ENCODE results near the gene GAR1.

GAR1 gene

GRCh38 chr4:109801895-109802319 lies 13.7 kb upstream of the GAR1 start, which contains the start of gene CFI:
Gene CFI (minus strand): TSS chr4:109801999. CDS start chr4:109801971, 28 bp downstream.
- DNase-seq (ENCODE audit: low read depth) = peak; percentile 67

GRCh38 chr4:109803924-109804571 lies 11.5 kb upstream of the GAR1 start:
- H3K4me3 ChIP-seq (ENCODE audit: low read length) = no peak overlapping the region
- TF ChIP-seq, protein P1, sequence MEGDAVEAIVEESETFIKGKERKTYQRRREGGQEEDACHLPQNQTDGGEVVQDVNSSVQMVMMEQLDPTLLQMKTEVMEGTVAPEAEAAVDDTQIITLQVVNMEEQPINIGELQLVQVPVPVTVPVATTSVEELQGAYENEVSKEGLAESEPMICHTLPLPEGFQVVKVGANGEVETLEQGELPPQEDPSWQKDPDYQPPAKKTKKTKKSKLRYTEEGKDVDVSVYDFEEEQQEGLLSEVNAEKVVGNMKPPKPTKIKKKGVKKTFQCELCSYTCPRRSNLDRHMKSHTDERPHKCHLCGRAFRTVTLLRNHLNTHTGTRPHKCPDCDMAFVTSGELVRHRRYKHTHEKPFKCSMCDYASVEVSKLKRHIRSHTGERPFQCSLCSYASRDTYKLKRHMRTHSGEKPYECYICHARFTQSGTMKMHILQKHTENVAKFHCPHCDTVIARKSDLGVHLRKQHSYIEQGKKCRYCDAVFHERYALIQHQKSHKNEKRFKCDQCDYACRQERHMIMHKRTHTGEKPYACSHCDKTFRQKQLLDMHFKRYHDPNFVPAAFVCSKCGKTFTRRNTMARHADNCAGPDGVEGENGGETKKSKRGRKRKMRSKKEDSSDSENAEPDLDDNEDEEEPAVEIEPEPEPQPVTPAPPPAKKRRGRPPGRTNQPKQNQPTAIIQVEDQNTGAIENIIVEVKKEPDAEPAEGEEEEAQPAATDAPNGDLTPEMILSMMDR (conservative IDR thresholded peaks at IDR 0.05; ENCODE audit: low read length) = peak; percentile 51
- peak; percentile 45 for DNase-seq (ENCODE audit: low read depth)

More at GRCh38 chr4:109801895-109802319, 13.7 kb upstream of the GAR1 start, which contains the start of gene CFI:
- H3K4me3 ChIP-seq (ENCODE audit: low read length) = no peak within 1 kb of the TSS
- TF ChIP-seq, protein P1 (conservative IDR thresholded peaks at IDR 0.05; ENCODE audit: low read length) = no peak

DNA sequence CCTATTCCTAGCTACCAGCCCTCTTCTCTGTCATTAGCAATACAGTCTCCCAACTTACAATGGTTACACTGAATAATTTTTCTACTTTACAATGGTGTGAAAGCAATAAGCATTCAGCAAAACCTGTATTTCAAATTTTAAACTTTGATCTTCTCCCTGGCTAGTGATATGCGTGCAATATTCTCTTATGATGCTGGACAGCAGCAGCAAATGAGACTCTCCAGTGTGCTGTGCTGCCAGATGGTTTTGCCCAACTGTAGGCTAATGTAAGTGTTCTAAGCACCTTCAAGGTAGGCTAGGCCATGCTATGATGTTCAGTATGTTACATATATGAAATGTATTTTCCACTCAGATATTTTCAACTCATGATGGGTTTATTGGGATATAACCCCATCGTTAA lies 5.9 kb upstream of the GAR1 start:
- TF ChIP-seq, protein P1 (conservative IDR thresholded peaks at IDR 0.05; ENCODE audit: low read length) = no peak
- no peak for DNase-seq (ENCODE audit: low read depth)
- H3K4me3 ChIP-seq (ENCODE audit: low read length) = no peak overlapping the region

DNA sequence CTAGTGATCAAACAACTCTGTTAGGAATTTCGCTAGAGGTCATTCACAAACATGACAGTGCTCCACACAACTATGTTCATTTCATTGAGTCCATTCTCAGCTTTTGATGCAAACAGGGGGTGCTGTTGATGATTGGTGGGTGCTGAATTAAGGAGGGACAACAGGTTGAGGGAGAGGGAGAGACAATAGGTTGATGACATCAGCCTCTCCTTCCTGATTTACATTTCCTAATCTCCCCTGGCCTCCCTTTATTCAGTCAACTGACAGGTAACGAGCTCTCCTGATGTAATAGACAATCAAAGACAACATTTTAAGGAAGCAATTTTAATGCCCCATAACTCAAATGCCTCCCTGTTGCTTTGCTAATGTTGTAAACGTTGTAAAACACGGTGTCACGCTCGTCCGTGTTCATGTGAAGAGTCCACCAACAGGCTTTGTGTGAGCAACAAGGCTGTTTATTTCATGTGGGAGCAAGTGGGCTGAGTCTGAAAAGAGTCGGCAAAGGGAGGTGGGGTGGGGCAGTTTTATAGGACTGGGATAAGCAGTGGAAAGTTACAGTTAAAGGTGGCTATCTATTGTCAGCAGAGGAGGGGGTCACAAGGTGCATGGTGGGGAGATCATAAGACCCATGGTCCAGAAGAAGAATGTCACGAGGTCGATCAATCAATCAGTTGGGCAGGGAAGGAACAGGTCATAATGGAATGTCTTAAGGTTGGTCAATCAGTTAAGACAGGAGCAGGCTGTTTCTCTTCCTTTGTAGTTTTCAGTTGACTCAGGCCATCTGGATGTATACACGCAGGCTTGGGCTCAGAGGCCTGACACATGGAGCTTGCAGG lies 4.8 kb upstream of the GAR1 start:
- DNase-seq (ENCODE audit: low read depth) = no peak
- TF ChIP-seq, protein P1 (conservative IDR thresholded peaks at IDR 0.05; ENCODE audit: low read length) = no peak

DNA sequence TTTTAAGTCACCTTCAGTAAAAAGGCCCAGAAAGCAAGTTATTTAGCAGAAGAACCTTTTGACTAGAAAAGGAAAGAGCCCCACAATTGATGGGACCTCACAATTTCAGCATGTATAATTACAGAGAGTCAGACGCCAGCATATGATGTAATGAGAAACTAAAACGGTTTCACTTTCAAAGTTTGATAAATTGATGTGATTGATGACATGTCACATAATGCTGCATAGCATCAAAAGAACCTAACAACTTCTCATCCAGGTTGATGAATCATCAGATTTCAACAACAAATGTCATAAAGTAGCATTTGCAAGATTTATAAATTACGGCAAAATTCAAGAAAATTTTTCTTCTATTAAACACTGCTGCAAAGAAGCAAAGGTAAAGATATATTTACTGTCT lies 3.9 kb upstream of the GAR1 start:
- TF ChIP-seq, protein P1 (conservative IDR thresholded peaks at IDR 0.05; ENCODE audit: low read length) = no peak
- H3K4me3 ChIP-seq (ENCODE audit: low read length) = no peak overlapping the region
- no peak for DNase-seq (ENCODE audit: low read depth)

More for the DNA sequence above, 4.8 kb upstream of the GAR1 start:
- H3K4me3 ChIP-seq (ENCODE audit: low read length) = no peak overlapping the region

DNA sequence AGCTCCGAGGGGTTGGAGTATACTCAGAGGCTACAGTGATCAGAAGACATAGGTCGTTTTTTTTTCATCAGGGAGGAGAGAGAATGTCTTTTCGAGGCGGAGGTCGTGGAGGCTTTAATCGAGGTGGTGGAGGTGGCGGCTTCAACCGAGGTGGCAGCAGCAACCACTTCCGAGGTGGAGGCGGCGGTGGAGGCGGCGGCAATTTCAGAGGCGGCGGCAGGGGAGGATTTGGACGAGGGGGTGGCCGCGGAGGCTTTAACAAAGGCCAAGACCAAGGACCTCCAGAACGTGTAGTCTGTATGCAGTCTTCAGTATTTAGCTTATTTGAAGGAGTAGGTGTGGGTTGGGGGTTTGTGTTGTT lies 500 bp downstream of the GAR1 start:
- no peak for DNase-seq (ENCODE audit: low read depth)
- TF ChIP-seq, protein P1 (conservative IDR thresholded peaks at IDR 0.05; ENCODE audit: low read length) = no peak
- peak overlapping the region; percentile 82 for H3K4me3 ChIP-seq (ENCODE audit: low read length)

All from AG10803 (cell line).